GM18507 (cell line): ENCODE results near the gene KRTCAP2.
"Not testable (repeated sequence)": the region's sequence is repeated elsewhere in the genome, so short reads cannot be mapped to it uniquely, and the experiment has no call there.

Experiments
- DNase-seq: peaks from one replicate; pipeline ENCODE4 v3.0.0; 2011; ENCODE audit warnings: low read depth; ENCODE audit not compliant: insufficient read length; ENCODE audit errors: extremely low spot score
- FAIRE-seq: peaks from 2 replicates; lab custom pipeline; 2011; peaks lifted over from hg19 to GRCh38; lab: Jason Lieb, UNC

The KRTCAP2 gene

GRCh38 chr1:155172732-155173477 lies at the start of gene KRTCAP2:
KRTCAP2 (minus strand) TSS chr1:155173304; CDS start chr1:155173224, 80 bp downstream.
- peak; percentile 98 for FAIRE-seq
- peak; percentile 95 for DNase-seq

DNA sequence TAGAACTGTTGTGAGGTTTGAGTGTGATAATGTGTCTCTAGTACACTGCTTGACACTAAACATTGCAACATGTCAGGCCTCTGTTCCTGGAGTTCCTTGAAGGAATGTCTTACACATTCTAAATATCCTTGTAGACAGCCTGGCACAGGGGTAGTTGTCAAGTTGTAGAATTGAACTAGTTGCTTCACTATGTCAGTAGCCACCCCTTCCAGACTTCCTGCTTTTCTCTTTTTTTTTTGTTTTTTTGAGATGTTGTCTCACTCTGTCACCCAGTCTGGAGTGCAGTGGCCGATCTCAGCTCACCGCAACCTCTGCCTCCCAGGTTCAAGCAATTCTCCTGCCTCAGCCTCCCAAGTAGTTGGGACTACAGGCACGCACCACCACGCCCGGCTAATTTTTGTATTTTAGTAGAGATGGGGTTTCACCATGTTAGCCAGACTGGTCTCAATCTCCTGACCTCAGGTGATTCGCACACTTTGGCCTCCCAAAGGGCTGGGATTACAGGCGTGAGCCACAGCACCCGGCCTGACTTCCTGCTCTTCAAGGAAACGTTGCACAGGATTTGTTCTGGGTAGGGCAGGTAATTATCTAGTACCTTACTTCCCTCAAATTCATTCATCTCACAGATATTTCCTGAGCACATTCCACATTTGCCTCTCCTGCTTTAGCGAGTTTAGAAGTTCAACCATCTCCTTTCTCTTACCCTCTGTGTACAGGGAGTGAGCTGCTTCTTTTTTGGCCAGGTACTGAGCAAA lies 47.3 kb upstream of the KRTCAP2 start:
- not testable (repeated sequence) for FAIRE-seq, DNase-seq

GRCh38 chr1:155219592-155220031 lies 46.5 kb upstream of the KRTCAP2 start:
- FAIRE-seq (no peak), DNase-seq (no peak)

DNA sequence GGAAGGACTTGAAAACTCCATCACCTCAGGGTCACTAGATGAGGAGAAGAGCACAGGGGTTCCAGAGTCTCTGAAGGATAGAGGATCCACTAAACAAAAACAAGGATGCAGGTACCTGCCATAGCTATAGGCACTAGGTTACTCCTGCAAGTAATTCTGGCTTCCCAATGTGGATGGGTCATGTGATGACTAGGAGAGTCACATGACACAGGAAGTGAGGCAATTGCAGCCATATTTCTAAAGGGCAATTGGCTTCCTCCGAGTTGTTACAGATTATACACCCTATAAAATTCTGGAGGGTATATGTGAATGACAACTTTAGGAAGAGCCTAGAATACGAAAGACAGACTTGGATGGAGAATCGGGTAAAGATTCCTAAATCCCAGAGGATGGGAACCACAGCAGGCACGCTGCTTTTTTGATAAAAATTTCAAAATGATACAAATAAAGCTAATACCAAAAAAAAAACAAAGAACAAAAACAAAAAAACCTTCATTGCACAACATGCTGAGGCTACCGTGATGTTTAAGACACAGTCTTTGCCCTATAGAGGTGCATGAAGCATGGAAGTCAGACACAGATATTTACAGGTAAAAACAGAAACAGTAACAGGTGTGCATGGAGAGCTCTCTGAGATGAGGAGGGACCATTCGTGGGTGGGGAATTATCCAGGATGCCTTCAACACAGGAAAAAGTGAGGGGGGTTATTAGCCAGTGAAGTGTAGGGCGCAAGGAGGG lies 45.9 kb upstream of the KRTCAP2 start:
- DNase-seq (no peak), FAIRE-seq (no peak)

DNA sequence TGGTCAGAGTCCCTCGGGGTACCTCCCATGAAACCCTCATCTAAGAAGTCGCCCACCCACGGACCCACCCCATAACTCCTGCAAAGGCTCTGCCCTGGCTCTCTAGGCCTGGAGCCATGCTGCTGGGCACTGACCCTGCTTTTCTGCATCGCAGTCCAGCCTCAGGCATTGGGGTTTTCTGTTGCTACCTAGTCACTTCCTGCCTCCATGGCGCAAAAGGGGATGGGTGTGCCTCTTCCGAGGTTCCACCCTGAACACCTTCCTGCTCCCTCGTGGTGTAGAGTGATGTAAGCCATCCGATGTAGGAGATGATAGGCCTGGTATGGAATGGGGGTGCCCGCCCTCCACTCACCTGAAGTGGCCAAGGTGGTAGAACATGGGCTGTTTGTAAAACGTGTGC lies 41.6 kb upstream of the KRTCAP2 start:
- FAIRE-seq, DNase-seq: not testable (repeated sequence)

DNA sequence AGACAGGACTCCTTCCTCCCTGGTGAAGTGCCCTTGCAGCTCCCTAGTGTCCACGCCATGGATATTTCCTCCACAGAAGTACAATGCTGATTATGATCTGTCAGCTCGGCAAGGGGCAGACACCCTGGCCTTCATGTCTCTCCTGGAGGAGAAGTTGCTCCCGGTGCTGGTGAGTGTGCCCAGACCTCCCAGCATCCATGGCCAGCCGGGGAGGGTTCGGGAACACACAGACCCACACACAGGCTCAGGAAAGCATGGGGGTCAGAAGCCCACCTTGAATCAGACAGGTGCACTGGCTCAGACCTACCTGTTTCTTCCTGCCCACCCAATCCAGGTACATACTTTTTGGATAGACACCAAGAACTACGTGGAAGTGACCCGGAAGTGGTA lies 38.9 kb upstream of the KRTCAP2 start:
- DNase-seq, FAIRE-seq: not testable (repeated sequence)

DNA sequence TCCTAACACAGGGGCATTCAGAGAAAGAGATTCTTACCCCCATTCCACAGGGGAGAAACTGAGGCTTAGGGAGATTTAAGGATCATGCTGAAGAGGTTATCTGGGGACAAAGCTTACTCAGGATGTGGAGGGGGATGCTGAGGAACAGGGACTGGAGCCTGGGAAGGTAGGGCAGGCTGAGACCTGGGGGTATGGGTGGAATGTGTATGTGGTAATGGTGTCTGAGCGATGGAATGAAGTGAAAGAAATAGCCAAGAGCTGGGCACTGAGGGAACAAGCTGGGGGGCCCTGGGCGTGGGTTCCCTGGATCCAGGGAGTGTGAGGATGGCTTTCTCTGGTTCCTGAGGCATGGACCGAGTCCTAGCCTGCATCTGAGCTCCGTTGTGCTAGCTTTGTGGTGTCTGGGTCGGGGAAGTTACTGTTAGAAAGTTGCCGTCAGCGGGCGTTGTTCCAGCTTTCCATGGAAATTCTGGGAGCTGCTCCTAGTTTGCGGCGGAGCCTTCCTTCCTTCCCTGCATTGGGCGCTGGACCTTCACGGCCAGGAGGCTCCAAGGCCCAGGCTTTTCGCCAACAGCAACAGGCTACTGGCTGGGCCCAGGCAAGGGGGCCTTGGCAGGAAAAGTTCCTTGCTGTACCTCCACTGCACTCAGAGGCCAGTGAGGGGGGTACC lies 38.4 kb upstream of the KRTCAP2 start:
- not testable (repeated sequence) for DNase-seq, FAIRE-seq

DNA sequence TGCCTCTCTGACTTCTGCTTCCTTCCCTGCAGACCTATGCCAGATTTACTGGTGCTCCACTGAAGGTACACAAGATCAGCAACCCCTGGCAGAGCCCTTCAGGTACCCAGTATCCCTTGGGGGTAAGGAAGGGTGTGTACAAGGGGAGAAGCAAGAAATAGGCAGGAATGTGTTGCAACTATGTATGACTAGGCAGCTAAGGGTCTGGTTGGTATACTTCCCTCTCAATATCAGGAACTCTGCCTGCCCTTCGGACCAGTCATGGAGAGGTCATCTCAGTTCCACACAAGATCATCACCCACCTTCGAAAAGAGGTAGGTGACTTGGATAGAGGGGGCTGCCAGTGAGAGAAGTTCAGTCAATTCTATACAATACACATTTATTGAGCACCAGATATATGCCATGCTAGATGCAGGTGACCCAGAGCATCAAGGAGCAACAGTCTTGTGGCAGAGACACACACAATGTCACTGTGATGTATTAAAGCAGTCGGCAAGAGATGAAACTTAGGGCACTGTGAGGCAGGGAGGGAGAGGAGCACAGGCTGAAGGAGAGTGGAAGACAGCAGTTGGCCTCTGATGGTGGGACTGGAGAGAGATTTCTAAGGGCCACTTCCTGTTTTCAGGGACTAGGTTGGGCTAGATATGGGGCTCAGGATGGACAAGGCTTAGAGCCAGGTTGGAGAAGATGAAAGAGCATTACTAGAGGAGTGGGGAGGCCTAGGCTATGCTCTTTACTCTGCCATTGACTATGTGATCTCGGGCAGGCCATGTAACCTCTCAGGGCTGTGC lies 37.4 kb upstream of the KRTCAP2 start:
- DNase-seq (no peak), FAIRE-seq (no peak)

GRCh38 chr1:155209312-155209721 lies 36.2 kb upstream of the KRTCAP2 start:
- no peak for FAIRE-seq
- DNase-seq: no peak

DNA sequence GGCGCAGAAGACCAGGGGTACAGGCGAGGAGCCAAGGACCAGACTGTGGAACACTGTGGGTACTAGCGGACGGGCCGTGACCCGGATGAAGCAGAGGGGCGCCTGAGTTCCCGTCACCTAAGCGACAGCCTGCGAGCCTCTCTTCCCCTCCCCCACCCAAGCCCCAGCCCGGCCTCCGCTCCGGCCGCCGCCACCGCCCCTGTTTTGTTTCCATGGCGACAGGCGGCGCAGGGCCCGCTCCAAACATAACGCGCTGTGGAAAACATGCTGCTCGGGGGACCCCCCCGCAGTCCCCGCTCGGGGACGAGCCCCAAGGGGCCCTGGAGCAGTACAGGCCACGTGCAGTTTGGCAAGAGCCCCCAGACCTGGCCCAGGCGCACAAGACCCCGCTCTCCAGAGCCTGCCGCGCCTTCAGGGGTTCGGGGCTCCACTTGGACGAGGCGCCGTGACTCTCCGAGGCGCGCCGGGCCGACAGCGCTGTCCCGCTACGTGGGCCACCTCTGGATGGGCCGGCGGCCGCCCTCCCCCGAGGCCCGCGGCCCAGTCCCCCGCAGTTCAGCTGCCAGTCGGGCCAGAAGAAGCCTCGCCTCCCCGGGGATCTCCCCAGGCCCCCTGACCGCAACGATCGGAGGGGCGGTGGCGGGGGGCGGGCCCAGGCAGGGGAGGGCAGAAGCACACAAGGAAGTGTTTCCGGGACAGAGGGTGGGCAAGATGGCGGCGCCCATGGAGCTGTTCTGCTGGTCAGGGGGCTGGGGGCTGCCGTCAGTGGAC lies 35.6 kb upstream of the KRTCAP2 start, which contains the start of gene MTX1:
Gene MTX1 (plus strand): TSS at position 155 of the 771 bp plus-strand sequence. CDS start 110 bp downstream, at position 265.
- FAIRE-seq (peak; percentile 63), DNase-seq (no peak)

DNA sequence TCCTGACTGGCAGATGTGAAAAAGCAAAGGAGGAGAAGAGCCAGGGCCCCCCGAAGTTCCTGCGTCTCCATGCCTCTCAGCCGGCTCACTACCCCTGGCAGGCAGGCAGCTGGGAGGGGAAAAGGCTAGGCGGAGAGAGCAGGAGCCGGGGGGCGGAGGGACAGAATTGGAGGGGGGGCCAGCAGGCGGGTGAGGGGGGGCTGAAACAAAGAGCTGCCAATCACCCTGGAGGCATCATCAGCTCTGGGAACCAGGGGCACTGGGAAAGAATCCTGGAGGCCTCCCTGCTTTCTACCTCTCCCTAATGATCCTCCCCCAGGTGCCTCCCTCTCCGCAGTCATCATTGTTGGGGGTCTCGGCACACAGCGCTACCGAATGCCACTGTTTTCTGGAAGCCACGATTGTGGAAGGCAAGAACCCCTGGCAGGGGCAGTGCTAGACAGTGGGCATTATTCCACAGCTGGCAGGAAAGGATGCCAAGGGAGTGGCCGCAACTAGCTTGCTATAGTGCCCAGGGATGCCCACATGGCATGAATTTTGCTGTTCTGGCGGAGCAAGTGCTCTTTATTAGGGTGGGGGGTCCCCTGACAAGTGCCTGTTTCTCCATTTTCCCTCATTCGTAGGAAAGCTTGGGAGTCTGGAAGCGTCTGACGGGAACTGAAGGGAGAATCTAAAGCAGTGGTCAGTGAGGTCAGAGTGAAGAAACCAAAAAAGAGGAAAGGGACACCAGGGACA lies 34.9 kb upstream of the KRTCAP2 start, which contains the start of gene THBS3:
Gene THBS3 (minus strand): TSS at position 92 of the 735 bp plus-strand sequence. CDS start 21 bp downstream, at position 71.
- FAIRE-seq: no peak
- no peak for DNase-seq

DNA sequence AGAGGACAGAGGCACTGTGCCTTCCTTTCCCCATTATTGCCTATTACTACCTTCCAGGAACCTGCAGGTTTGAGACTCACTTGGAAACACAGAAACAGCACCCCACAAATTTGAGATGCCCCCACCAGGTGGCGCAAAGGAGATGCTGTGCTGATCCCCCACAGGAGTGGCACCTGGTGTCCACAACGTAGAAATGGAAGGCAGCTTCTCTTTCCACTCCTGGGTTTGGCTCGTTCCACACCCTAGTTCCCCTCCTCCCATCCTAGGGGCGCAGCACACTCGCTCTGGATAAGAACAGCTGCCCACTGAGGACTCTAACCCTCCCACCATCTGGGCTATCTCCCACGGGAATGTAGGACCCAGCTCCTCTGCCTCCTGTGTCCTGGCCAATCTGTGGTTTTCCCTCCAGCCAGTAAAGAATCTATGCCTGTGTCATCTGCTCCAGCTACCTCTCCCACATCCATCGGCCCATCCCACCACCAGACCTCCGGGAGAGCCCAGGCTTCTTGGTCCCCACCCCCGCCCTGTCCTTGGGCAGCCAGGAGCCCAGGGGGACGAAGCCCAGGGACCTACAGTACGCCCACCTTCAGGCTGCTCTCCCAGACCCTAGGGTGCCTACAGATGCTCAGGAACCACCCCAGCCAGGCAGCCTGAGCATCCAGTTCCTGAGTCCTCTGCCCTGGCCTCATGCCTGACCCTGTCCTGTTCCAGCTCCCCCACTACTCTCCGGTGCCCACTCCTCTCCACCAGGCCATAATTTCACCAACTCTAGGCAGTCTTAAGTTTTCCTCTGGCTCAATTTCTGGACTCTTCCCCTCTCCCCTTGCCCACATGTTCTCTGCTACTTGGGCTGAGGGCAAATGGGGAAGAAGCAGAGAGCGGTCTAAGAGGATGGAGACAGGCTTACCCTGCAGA lies 34.0 kb upstream of the KRTCAP2 start:
- peak; percentile 88 for FAIRE-seq

GRCh38 chr1:155205969-155206593 lies 33.0 kb upstream of the KRTCAP2 start:
- FAIRE-seq (no peak), DNase-seq (no peak)

More for the DNA sequence above, 34.0 kb upstream of the KRTCAP2 start:
- DNase-seq: no peak

GRCh38 chr1:155205035-155205434 lies 31.9 kb upstream of the KRTCAP2 start:
- no peak for DNase-seq
- no peak for FAIRE-seq

GRCh38 chr1:155202731-155203515 lies 29.8 kb upstream of the KRTCAP2 start:
- DNase-seq (no peak), FAIRE-seq (no peak)
